Measurements from ENCODE around the gene RASGRF2.

The RASGRF2 gene

GRCh38 chr5:81212211-81212751 lies 252.1 kb downstream of the RASGRF2 start:
- no peak for DNase-seq

- no peak for DNase-seq
These were observed 252.9 kb downstream of the RASGRF2 start for GRCh38 chr5:81213070-81213469.

- DNase-seq, result no peak
These were observed 254.7 kb downstream of the RASGRF2 start for GRCh38 chr5:81214848-81215247.

DNA sequence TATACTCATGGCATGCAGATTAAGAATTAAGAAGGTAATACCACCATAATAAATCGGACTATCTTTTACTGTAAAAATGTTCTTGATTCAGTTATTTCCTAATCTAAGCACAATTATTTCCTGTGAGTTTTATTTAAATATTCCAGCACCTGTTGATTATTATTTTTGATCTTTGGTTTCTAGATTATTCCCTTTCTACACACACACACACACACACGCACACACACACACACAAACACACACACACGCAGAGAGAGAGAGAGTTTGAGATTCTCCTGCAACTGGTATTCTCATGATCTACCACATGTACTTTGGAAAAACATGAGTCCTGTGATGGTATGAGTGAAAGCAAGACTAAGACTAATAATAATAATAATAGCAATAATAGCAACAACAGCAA lies 256.0 kb downstream of the RASGRF2 start:
- DNase-seq, result no peak

DNA sequence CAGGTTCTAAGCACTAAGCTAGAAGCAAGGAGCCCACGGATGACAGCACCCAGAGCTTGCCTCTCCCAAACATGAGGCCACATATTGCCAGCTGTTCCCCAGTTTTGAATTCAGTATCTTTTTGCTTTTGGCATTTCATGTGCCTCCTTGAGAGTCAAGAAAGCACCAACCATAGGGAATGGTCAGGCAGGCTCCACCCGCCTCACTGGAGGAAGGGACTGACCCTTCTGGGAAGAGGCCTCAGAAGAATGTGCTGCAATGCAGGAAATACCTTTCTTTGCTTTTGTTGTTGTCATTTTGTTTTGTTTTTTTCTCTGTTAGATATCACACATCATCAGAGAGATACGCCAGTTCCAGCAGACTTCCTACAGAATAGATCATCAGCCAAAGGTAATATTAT lies 259.2 kb downstream of the RASGRF2 start:
- no peak for DNase-seq

GRCh38 chr5:81222285-81222684 lies 262.1 kb downstream of the RASGRF2 start:
- no peak for DNase-seq

DNA sequence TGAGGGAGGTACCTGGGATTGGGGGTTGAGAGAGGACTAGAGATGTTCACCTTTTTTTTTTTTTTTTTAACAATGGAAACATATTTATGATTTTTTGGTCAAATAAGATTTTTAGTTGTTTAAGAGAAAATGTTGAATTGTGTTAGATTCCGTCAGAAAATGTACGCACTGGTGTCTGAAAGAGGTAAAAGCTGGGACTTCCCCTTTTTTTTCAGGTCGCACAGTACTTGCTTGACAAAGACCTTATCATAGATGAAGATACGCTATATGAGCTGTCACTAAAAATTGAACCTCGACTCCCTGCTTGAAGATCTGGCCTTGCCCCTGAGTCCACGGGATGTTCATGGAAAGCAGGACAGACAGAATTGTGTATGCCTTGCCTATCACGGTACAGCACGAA lies 265.3 kb downstream of the RASGRF2 start:
- DNase-seq, result no peak

- DNase-seq, result no peak
These were observed 266.1 kb downstream of the RASGRF2 start for GRCh38 chr5:81226286-81226685.

- DNase-seq, result no peak
These were observed 266.8 kb downstream of the RASGRF2 start for GRCh38 chr5:81226949-81227348.

- no peak for DNase-seq
These were observed 267.9 kb downstream of the RASGRF2 start for GRCh38 chr5:81228084-81228483.

DNA sequence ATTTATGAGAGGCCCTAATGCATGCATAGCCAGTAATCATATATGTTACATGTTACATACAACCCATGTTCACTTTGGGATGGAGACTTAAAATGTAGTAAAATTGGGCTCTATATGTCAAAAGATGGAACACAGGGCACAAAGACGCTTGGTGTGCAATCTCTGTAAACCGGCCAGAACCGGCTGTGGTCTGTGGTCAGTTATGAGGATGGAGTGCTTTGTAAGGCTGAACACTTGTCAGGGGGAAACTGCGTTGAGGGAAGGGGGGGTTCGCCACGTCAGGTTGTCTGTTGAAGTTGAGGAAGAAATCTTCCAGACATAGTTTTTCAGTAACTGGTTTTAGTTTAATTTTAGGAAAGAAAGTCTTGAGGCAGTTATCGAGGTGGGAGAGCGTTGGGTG lies 270.3 kb downstream of the RASGRF2 start:
- DNase-seq, result no peak

DNA sequence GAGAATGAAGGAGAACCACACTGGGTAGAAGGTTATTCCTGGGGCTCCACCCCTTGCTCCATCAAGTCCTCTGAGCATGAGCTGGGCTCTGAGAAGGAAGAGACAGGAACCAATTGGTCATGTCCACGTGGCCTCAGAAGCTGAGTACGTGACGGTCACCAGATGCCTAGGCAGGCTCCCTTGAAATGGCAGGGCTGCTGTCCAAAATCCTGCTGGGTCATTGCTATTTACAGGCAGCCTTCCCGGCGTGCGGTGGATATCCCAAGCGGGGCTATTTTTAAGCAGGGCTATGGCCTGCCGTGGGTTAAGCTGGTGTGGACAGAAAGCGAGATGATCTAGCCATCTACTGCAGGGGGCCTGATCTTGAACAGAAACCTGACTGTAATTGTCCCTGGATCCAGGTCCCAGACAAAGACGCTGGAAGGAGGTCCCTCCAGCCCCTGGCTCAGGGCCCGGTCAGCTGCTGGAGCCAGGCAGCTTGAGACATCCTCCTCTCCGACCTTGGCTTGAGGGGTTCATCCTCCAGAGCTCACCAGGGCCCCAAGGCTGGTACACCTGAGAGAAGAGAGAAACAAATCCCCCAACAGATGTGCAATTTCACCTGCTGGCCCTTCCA lies 272.4 kb downstream of the RASGRF2 start:
- no peak for DNase-seq

GRCh38 chr5:81233080-81233634 lies 273.0 kb downstream of the RASGRF2 start, which contains the start of gene CKMT2:
Gene CKMT2, plus strand, starts transcription at chr5:81233322. Its CDS starts 17,811 bp downstream, at chr5:81251133.
- DNase-seq, result no peak

DNA sequence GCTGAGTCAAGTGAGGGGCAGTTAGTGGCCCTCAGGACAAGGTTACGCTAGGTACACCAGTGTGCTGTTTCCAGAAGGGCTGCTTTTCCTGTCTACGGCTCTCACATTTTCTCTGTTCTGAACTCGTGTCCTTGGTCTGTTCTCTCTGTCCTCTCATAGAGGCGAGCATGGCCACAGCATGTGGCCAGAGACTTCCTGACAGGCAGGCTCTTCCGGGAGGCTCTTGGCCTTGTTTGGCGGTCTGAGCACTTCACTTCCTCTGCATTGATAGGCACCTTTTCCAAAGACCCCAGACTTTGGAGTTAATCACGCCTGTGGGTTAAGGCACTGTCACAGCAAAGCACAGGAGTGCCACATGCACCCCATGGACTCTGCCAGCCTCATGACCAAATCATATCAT lies 274.1 kb downstream of the RASGRF2 start:
- no peak for DNase-seq

DNA sequence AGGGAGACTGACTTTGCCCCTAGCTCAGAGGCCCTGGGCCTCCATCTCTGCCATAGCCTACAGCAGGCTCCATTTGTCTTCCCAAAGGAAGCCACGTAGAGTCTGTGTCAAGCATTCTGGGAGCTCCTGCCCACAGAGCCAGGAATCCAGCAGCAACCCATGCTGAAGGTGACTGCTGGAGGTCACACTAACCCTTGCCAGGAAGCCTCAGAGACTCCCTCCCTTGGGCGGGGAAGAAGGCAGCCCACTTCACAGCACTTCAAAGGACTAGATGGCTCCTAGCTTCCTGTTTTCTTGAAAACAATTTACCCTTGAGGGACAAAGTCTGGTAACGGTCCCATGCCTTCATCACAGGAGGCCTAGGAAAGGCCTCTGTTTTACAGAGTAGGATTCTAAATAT lies 274.6 kb downstream of the RASGRF2 start:
- DNase-seq, result no peak

- DNase-seq, result no peak
These were observed 275.3 kb downstream of the RASGRF2 start for GRCh38 chr5:81235287-81236072.

DNA sequence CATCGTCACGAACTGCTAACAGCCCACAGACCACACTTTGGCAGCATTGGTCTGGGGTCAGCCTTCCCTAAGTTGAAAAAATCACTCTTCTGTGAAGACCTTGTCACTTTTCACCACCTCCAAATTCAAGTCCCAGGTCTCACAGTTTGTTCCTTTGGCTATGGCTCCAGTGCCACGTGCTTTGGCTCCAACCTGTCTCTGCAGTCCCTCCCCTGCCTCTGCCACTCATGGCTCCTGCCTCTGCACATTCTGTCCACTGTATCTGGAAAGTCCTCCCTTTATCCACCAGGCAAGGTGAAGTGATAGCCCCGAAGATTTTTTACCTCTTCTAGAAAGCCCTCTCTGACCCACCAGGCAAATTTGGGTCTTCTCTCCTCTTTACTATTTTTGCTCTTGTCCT lies 278.3 kb downstream of the RASGRF2 start:
- DNase-seq, result no peak

DNA sequence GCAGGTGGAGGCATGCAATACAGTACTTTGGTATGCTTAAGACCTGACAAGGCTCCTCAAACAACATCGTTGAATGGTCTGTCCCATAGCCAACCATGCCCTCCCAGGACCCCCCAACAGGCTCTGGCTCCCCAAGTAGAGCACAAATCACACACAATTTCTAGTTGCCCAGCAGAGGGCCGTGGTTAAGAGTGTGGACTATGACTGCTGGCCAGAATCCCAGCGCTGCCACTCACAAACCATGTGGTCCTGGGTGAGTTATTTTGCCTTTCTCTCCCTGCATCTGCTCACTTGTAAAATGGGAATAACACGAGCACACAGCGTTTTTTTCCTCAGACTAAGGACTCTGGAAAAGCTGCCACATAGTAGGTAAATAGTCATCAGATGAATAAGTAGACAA lies 279.4 kb downstream of the RASGRF2 start:
- DNase-seq, result no peak

- no peak for DNase-seq
These were observed 280.8 kb downstream of the RASGRF2 start for GRCh38 chr5:81241001-81241400.

DNA sequence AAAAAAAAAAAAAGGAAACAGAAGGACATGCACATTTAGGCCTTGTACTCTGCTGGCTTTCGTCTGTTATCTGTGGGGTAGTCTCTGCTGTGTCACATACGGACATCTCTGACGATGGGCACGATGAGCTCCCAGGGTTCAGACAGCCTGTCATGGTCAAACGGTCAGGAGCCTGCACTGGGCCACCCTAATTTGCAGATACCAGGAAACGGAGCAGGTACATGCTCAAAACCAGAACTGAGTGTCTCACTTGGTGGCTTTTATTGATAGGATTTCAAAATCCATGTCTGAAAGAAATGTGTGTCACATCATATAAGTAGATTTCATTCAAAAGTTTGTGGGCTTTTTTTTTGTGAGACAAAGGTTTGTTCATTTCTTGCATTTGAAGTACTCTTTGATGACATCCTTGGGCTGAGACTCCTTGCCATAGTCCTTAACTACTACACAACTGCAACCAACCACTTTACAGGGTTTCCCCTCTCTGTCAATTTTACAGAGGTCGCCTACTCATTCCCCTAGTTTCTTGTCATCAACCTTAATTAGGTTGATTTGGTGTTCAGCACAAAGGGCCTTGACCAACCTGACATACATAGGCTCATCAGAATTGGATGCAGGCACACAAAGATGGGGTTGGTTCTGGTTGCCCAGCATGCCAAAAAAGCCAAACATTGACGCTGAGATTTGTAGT lies 281.9 kb downstream of the RASGRF2 start:
- DNase-seq, result no peak

DNA sequence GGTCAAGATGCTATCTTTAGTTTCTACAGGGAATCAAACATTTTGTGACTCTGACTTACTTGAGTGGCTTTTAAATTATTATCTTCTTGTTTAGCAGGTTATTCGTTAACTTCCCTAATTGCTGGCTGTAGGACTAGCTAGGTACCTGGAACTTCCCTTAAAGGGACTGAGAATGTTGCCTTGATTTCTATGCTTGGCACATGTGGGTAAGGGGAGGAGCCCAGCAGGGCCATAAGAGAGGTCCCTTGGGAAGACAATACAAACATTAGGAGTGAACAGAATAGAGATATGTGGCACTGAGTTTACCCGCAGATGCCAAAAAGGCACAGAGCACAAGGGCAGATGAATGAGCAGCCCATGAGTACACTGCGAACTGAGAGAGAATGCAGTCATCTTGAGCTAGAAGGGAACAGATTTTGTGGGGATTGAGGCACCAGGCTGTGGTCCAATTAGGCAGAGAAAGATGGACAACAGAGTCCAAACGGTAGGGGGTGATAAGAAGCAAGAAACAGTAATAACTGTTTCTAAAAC lies 282.8 kb downstream of the RASGRF2 start:
- DNase-seq, result no peak

- no peak for DNase-seq
These were observed 284.3 kb downstream of the RASGRF2 start for GRCh38 chr5:81244451-81244850.

DNA sequence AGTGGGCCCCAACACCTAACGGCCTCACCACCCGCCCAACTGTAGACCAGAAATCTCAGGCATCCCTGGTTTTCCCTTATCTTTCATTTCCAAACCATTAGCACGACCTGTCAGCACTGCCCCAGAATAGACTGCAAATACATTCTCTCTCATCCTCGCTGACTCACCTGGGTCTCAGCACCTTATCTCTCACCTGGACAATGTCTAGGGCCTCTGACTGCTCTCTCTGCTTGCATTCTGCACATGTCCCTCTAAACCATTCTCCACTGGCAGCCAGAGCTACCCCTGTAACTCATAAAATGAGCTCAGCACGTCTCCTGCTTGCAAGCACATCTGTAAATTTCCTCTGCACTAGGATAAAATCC lies 285.7 kb downstream of the RASGRF2 start:
- DNase-seq, result no peak

All from NK-92 treated with Interleukin-12 subunit alpha and Interleukin-12 subunit beta, amount 100 ng/mL, for 24 hours (cell line).